ENCODE data around the gene TRIB2. TPM values are rescaled to one million over a fixed set of nuclear protein-coding genes. Genes with fewer than 3 reads are reported as not detected.

TRIB2 gene
- total RNA-seq, 1 experiment from 2014 or later, result 34.8 TPM

DNA sequence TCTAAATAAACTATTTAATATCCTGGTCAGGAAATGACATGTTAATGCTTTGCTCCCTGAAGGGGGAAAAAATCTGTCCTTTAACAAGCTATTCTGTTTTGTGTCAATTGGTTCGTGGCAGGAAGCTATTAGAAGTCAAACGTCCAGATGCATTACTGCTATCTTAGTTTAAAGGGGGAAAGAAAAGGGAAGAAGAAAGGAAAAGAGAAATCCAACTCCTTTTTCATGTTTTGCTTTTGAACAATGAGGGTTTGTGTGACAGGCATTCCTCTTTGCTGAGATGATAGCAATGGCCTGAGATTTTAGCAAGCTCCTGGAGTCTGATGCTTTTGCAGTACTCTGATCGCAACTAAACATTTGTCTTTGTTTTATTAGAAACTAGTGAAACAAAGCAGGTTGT, 24.6 kb downstream of the TRIB2 start:
- no peak for DNase-seq (ENCODE audit: low spot score)

DNA sequence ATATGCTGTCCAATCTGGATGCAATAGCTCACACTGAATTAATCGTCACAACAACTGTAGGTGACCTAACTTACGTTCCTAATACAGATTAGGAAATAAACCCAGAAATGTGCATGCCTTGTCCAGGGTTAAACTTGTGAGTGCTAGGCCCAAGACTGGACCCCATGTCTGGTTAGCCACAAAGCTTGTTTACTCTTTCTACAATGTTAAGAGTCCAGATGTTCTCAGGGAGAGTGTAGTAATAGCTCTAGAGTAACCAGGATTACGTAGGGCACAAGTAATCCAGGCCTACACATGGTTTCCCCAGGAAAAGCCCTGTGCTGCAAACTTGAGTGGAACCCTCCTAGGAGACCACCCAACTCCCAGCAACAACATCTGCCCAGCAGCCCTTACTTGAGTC, 26.2 kb downstream of the TRIB2 start:
- DNase-seq (ENCODE audit: low spot score), result no peak

DNA sequence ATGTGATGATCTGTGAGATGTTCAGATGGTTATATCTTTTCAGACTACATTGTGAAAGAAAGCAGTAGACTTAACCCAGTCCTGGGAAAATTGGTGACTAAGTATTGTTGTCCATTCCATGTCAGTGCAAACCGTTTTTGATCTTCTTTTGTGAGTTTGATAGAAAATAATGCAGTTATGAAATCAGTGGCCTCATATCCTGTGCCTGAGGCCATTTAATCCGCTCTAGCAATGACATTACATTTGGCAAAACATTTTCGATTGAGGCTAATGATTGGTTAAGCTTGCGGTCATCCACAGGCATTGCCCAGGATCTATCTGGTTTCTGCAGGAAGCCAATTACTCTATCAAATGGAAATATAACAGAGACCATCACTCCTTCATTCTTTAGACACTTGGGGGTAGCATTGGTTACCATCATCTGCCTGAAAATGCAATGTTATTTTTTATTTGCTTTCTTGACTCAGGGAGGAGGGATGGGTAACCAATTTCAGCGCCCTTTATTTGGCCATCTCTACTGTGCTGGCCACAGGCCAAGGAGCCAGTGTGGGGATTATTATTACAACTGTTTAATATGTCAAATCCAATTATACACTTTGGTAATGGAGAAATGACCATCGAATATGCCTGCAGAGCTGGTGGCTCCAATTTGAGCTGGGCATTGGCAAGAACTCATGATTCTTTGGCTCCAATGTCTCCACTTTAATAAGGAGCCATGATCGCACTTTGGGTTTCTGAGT, 33.6 kb downstream of the TRIB2 start:
- no peak for DNase-seq (ENCODE audit: low spot score)

DNA sequence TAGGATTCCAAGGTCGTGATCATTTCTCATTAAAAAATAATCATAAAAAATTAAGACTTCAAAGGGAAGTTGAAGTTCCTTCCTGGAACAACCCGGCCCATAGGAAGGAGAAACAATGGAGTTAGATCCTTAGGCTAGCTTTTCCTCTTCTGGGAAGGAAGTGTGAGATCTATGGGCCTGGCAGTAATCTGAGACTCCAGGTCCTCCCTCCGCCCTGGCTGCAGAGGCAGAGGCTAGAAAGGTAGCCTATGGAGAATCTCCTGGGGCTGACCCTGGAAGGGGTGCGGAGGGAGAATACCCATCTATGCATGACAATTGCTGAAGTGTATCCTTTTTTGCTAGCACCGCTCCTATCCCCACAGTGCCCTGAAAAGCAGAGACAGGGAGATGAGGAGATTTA, 37.9 kb downstream of the TRIB2 start:
- no peak for DNase-seq (ENCODE audit: low spot score)

DNA sequence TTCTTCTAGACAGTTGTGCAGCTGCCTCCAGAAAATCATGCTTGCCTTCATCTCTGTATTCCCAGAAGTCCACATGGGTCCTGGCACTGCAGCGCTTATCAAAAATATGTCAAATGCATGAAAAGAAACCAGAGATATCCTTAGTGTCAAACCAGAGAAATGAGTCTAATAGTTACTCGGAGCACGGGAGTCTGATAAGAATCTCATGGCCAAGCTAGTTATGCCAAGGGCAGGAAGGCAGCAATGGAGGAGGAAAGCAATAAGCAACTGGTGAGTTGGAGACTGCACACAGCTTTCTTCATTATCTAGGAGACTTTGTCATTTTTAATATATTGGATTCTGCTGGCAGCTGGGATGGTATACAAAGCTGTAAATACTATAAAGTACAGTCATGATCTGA, 38.6 kb downstream of the TRIB2 start:
- DNase-seq (ENCODE audit: low spot score), result no peak

DNA sequence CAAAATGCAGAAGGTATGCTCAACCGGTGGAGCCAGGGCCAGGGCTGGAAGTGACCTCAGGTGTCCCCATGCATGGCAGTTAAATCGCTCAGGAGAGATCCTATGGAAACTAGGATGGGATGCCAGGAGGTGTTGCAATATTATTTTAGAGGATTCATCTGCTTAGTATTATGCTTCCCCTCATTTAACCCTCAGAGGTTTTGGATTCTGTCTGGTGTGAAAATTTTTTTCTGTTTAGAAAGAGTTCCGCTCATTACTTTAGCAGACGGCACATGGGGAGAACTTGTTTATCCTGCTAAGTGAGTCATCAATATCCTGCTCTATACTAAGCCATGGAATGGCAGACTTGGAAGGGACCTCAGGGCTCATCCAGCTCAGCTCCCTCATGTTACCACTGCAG, 42.5 kb downstream of the TRIB2 start:
- DNase-seq (ENCODE audit: low spot score), result peak; percentile 48

DNA sequence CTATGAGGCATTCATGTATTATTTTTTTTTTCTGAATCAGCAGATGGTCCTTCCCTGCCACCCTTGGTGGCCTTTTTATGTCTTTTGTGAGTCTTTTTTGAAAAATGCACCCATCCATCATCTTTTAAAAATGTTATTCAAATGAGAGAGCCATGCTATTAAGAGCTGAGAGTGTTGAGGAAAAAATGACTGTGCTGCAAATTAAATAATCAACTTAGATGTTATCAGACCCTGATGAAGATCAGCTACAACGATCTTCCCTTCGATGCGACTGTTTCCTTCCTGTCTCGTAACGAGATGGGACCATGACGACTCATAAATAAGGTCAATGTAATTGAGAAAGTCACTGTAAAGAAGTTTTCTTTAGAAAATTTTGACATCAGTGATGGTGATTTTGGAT, 44.4 kb downstream of the TRIB2 start:
- no peak for DNase-seq (ENCODE audit: low spot score)

DNA sequence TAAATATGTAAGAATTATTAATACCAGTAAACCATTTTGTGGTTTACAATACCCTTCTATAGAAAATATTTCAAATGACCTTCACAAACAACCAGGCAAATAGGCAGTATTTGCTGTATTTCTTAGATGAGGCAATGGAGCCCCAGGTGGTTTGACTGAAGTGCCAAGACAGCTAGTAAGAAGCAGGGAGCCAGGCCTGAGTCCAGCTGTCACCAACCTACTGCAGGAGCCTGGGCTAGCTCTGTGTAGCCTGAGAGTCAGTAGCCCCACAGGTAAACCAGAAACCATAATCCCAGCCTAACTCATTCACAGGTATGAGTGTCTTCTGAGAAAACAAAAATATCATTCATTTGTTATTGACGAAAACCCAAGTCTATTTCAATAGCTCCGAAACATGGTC, 45.6 kb downstream of the TRIB2 start:
- DNase-seq (ENCODE audit: low spot score), result no peak

DNA sequence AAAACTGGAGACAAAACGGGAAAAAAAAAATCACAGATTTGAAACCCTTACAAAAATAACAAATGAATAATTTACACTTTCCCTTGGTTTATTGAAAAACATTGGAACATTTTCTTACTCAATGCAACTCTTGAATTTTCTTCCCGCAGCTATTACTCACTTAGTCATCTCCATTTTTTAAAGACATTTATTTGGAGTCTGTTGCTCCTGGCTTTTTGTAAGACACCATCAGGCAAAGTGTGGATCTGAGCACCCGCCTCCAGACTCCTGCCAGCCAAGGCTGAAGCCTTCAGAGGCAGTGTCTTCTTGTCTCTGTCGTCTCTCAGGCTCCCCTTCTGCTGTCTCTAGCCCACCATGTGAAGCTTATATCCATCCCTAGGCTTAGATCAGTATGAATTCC, 46.2 kb downstream of the TRIB2 start:
- no peak for DNase-seq (ENCODE audit: low spot score)

DNA sequence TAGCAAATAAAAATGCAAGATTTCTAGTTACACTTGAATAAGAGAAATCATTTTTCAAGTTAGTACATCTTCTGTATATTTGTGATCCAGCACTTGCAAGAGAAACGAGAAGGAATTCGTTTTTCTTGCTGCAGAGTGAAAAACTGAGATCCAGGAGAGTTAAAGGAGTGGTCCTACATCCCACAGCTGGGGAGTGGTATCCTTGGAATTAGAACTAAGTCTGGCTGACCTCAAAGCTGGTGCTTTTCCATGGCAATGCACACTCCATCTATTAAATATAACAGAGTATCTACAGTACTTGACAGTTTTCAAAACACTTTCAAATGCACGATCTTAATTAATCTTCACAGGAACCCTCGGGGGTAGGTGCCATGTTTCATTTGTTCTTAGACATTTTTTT, 46.8 kb downstream of the TRIB2 start:
- DNase-seq (ENCODE audit: low spot score), result no peak

DNA sequence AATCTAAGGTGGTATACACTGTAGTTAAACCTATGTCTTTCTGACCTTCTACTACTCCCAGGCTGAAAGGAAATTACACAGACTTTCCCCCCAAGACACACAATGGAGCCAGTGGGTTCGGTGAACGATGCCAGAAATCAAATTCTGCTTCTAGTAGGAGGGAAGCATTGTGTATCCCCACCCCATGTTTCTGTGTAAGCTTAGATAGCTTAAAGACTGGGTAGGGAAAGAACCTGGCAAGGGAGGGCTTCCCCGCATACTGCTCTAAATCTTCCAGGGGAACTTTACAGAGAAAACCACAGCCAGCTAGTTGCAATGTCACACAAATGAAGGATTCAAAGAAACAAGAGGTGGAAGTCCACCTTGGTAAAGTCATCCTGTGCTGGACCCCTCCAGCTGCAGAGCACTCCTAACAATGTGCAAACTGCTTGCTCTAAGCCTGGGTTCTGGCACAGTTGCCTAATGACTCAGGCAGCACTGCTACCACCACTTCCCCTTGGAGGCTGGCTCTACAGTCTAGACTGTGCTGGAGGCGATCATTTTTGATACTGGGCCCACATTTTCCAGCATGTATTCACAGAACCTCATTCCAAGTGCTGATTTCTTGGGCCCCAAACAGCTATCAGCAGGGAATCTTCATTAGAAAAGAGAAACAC, 47.5 kb downstream of the TRIB2 start:
- DNase-seq (ENCODE audit: low spot score), result no peak

DNA sequence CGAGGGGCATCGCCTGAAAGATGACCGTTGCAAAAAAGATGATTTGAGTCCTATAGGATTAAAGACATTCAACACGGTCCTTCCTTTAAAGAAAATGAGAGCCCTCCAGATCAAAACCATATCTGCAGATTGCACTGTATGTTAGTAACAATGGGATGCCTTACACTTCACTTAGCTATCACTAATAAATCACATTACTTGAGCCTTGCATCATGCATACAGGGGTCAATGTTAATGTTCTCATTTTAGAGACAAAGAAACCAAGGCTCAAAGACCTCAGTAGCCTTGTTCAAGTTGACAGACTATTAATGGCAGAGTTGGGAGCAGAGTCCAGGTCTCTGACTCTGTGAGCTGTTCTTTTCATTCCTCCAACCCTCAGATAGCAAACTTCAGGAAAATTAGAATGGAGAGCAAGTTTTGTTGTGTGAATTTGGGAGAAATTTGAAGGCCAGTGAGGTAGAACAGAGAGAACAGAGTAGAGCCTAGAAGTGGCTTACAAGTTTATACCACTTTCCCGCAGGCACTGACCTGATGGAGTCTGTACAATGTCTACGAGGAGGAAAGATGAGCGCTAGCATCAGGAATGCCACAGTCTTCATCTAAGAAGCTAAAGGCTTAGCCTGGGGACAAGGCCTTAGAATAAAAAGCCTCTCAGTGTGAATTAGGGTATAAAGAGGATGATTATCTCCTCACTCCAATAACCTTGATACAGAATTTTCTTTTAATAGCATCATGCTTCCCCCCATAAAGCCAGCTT, 48.3 kb downstream of the TRIB2 start:
- no peak for DNase-seq (ENCODE audit: low spot score)

DNA sequence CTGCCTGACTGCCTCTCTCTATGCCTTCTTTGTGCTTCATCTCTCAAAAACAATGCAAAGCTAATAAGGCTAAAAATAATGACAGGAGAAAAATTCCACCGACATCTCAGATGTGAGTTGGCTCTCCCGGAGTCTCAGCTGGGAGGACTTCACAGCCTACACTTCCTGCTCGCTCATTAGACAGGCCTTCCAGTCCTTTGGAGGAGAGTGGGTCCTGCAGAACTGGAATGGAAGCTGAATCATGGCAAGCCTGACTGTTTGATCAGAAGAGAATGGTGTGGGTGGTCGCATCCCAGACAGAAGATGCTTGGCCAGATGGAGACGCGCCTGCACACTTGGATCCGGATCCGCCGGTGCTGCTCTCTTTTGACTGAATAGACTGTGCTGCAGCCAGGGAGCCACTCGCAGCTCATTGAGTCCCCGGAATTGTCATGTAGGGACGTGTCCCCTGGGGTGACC, 49.7 kb downstream of the TRIB2 start:
- no peak for DNase-seq (ENCODE audit: low spot score)

DNA sequence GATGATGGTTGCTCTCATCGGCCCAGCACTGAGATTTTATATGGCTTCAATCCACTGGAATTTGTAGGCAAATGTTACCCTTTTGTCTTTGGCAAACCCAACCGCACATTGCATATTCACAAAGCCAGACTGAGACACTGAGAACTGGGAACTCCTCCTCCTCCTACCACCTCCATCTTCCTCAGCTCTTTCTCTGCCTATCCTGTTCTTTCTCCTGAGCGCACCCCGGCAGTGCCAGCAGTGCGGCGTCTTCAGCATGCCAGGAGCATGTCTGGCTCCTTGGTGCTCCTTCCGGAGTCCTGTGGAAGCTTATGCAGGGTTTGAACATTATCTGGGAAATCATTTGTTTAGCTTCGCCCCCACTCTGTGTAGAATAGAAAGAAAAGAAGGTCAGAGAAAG, 50.8 kb downstream of the TRIB2 start:
- DNase-seq (ENCODE audit: low spot score), result no peak

DNA sequence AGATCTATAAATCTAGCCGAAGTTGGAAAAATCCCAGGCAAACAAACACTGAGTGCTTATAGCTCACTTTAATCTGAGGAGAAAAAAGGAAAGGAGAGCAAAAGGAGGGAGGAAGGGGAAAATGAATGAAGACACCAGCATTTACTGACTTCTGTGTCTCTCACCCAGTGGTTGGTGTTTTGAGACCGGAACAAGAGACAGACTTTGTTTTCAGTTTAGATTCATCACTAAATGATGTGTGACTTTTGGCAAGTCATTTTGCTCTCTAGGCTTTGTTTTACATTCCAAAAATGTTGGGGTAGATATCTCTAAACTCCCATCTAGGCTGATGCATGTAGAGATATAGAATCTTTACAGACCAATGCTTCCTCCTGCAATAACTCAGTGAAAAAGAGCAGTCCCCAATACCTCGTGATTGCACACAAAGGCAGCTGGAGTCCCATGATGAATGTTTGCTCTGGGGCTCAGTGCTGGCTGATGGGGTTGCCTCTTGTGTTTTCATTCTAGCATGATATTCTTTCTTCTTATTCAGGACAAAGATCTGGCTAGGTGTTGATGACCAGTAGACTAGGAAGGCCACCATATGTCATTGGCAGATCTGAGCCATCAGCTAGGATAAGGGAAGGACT, 51.4 kb downstream of the TRIB2 start:
- no peak for DNase-seq (ENCODE audit: low spot score)

DNA sequence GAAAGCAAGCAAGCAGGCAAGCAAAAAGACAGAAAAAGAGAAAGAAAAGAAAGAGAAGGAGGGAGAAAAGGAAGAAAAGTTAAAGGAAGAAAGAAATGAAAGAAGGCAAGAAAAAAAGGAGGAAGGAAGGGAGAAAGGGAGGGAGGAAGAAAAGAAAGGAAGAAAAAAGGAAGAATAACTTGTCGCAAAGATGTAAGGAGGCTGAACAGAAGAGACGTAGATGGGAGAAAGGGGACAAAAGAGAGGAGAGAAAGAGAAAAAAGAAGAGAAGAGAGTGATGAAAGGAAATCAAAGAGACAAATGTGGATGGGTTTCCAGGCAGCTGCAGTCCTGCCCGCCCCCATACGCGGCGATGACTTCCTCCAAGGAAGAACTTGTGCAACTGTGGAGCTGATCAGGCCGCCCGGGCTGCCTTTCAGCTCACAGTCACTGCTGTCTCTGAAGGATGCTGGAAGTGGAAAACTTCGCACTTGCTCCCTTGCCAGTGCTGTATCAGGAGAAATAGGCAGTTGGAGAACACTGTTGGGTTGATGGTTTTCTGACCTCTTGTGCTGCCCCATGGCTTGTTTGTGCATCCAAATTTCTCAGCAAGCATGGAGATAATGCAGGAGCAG, 52.9 kb downstream of the TRIB2 start:
- no peak for DNase-seq (ENCODE audit: low spot score)

DNA sequence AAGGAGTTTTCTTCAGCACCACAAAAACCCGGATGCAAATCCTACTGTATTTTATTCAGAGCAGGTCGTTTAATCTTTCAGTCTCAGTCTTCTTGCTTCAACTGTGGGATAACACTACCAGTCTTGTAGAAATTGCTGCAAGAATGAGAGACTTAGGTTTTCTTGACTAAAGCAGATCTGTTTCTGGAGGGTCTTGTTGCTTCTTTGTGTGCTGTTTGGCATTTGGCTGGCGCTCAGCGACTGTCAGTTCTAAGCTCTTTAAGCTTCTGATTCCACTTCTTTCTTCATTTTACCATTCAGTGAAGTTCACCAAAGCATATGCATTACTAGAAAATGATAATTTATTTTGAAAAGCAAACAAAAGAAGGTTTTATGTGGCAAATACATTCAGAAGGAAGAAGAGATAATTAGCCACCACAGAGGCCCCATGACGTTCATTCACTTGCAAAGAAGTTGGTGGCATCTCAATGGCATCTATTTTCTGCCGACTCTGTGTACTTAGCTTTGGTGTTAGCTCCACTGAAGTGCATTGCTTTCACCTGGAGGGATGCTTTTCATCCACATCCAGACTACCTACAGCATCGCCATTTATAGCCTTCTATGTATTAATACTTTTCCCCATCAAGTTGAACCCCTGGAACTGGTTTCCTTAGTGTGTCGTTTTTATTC, 53.7 kb downstream of the TRIB2 start:
- DNase-seq (ENCODE audit: low spot score), result no peak

DNA sequence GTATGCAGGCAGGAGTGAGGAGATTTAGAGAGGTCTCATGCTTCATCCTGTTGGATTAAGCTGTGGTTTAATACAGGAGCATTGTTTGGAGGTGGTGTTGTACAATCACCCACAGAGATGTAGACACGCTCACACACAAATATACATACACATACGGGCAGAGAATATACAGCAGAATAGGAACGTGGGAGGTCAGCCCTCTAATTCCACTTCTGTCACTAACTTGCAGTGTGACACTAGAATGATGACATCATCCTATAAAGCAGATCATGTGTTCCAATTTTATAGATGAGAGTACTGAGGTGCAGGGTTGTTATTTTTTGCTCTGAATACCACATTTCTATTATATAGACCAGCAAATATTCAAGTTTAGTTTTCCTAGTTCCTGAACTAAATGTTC, 54.4 kb downstream of the TRIB2 start:
- no peak for DNase-seq (ENCODE audit: low spot score)

DNA sequence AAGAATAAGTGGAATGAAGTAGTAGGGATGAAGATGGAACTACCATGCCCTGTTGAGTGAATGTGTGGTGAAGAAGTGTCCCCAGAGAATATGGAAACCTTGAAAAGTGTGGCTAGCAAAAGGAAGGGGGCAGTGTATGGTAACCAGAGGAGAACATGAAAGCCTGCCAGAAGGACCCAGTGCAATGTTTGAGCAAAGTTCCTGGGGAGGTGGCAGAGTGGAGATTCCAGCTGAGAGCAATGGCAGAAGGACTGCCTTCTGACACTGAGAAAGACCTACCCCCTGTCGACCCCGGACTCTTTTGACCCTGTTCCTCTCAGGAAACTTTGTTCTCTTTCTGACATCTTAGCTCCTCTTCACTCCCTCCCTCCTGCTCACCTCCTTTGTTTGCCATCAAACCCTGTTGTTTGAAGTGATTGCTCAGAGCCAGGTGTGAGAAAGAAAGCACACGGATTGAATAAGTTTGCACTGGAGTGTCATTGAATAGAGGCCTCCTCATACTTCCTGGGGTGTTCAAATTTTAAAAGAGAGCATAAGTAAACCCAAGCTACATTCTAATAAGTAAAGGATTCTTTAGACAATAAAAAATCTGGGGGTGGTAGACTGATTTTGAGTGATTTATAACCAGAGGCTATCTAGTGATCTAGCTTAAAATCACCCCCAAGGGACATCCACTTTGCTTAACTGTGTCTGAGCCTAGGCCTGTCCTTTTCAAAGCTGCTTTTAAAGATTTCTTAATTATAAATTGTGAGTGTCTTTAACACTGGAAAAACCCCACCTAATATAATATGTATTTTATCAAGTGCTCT, 57.1 kb downstream of the TRIB2 start:
- DNase-seq (ENCODE audit: low spot score), result no peak

DNA sequence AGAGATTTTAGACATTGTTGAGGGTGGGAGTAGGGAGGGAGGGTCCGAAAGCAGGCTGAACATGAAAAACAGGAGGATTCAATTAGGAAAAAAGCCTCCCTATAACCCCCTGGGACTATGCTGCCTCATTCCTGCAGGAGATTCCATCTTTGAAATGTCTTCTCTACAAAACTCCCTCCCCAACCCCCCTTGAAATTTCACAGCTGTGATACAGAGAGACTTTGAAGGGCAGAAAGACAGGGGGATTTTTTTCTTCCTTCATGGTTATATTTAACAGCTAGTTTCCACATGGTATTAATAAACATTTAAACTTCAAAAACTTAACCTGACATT, 57.6 kb downstream of the TRIB2 start:
- DNase-seq (ENCODE audit: low spot score), result no peak

DNA sequence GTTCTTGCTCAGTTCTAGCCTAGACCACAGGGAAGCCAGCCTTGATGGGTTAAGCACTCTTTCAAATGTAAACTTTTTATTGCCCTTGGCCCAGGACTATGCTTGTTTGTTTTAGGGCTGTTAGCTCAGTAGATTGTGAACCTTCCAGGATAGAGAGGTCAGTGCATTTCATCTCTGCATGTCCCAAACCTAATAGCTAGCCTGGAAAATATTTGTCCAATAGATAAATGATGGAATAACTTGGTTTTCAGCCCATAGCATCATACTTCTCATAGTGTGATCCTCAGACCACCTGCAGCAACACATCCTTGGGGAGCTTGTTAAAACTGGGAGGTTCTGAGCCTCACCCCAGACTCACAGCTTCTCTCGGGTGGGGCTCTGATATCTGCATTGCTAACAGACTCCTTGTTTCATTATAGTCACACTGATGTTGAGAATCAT, 59.8 kb downstream of the TRIB2 start:
- no peak for DNase-seq (ENCODE audit: low spot score)
